DMS114 treated with DMSO at 0.1 percent for 48 hours (cell line): ENCODE results near the gene SLC2A10.

Experiments
- DNase-seq: peaks from one replicate; lab custom pipeline; 2025; ENCODE audit not compliant: unreplicated experiment; lab: John Stamatoyannopoulos, UW

The SLC2A10 gene

DNA sequence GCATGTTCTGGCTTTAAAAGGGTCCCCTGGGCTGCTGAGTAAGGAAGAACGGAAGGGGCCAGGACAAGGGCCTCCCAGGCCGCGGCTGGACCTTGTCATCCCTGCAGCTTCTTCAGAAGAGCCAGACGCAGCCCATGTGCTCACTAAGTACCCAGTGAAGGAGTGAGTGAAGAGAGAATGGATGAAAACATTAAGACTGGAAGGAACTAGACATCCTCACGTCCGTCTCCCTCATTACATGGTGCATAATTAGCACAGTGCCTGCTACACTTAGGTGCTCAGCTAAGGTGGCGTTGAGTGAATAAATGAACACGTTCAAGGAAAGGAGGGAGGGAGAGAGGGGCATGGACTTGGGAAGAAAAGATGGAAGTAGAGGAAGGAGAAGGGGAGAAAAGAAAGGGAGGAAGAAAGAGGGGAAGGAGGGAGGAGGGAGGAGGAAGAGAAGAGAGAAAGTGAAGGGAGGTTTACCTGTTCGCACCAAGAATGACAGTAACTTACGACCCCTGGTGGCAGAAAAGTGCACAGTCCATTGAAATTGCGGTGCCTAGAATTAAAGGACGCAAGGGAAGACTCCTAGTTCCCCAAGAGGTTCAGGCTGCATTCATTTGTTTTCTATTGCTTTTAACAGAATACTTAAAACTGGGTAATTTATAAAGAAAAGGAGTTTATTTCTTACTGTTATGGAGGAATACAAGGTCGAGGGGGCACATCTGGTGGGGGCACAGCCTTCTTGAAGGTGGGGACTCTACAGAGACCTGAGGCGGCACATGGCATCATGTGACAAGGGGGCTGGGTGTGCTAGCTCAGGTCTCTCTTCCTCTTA is 28.2 kb upstream of the SLC2A10 start:
- peak; percentile 23 for DNase-seq

DNA sequence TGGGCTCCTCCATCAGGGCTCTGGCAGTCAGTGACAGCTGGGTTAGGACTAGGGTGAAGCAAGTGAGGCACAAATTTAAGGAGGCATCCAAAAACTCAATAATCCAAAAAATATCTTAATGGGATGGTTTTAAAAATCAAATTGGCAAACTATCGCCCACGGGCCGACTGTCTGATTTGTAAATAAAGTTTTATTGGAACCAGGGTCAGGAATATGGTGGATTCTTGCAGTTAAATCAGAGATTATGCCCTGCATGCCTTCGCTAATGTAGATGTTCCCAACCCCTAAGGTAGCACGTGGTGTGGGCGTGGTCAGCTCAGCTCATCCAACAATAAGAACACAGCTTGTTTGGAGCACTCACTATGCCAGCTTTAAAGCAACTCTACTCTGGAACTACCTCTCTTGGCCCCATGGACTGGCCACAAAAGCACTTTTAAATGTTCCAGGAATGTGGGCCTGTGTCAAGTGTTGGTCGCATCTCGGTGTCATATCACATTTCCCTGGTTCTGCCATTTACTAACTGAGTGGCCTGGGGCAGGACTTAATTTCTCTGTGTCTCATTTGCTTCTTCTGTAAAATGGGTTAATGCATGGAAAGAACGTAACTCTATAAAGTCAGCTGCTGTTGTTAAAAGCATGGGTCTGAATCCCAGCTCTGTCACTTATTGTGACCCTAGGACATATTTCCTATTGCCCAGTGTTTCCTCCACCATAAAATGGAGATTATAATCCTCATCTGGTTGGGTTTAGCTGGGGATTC is 27.2 kb upstream of the SLC2A10 start:
- DNase-seq = no peak

DNA sequence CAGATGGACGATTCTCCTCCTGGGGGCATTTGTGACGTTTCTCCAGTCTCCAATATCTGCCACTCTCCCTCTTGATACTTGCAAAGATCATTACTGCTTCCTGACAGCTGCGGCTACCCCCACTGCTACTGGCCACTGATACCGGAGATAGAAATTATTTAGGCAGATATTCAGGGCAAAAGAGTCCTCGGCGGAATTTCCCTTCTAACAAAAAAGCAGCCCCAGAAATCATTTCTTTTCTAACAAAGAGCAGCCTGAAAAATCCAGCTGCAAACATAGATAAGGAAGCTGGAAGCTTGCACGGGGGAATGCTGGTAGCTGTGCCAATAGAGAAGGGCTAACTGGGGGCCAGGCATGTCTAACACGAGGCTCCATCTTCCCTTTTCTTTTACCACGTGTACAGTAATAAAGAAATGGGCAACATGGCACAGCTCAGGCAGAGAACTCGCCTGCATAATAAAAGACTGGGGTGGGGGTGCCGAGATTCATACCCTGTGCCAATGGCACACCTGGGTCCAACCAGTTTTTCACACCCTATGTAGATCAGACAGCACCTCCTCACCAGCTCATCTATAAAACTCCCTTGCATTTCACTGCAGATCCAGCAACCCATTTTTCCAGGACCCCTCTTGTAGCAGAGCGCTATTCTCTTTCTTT is 26.3 kb upstream of the SLC2A10 start:
- DNase-seq = no peak

DNA sequence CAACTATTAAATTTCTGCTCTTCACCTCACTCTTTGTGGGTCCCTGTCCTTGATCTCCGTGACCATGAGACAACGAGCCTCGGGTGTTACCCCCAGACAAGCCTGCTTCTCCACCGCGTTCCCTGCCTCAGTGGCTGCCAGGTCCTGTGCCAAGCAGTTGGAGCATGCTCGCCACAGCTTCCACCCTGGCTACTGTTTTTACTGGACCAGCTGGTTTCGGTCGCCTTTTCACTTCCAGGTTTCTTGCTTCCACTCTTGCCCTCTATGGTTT is 25.8 kb upstream of the SLC2A10 start:
- no peak for DNase-seq

DNA sequence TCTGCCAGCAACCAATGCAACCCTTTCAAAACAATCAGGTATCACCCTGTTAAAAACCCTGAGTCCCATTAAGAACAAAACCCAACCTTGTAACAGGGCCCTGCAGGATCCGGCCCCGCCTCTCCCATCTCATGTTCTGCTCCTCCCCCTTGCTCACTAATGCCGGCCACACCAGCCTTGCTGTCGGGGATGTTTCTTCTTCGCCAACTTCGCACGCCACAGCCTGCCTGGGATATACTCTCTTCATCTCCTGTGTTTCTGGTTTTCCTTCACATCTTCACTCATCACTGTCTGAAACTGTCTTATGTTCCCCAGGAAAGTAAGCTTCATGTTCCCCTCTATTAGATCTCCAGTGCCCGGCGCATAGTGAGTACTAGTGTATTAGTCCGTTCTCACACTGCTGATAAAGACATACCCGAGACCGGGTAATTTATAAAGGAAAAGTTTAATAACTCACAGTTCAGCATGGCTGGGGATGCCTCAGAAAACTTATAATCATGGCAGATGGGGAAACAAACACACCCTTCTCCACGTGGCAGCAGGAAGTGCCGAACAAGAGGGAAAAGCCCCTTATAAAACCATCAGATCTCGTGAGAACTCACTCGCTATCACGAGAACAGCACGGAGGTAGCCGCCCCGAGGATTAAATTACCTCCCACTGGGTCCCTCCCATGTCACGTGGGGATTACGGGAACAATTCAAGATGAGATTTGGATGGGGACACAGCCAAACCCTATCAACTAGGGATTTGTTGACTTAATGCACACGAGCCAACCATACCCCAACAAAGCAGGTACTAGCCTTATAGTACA is 25.3 kb upstream of the SLC2A10 start:
- DNase-seq = no peak

DNA sequence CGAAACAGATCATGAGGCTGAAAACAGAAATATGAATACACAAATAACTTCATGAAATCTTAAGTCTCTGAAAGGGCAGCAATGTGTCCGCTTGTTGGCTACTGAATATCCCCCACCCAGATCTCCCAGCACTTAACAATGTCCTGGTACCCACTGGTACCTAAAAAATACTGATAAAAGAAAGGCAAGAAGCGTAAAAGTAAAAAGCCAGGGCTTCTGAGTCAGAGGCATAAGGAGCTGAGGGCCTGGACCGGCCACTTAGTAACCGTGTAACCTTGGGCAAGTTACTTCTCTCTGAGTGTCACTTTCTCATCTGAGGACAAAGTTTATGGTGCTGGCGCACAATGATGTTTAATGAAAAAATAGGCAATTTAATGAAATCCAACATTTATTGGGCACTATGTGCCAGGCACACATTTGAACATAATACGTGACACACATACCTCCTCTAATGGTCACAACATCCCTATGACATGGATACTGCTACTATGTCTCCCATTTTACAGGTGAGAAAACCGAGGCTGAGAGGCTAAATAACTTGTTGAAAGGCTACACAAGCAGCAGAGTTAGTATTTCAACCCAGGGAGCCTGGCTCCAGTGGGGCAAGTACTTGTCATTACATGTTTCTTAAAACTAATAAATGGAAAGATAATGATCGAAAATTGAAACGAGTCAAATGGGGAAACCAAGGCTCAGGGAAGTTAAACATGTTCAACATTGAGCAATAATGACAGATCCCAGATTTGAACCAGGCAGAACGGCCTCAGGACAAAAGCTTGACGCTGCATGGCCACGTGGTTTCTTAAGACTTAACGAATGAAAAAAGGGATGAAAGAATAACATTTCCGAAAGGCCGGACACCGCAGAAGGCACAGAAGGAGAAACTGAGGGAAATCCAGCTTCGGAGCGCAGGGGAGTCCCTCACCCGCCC is 21.0 kb upstream of the SLC2A10 start:
- no peak for DNase-seq

DNA sequence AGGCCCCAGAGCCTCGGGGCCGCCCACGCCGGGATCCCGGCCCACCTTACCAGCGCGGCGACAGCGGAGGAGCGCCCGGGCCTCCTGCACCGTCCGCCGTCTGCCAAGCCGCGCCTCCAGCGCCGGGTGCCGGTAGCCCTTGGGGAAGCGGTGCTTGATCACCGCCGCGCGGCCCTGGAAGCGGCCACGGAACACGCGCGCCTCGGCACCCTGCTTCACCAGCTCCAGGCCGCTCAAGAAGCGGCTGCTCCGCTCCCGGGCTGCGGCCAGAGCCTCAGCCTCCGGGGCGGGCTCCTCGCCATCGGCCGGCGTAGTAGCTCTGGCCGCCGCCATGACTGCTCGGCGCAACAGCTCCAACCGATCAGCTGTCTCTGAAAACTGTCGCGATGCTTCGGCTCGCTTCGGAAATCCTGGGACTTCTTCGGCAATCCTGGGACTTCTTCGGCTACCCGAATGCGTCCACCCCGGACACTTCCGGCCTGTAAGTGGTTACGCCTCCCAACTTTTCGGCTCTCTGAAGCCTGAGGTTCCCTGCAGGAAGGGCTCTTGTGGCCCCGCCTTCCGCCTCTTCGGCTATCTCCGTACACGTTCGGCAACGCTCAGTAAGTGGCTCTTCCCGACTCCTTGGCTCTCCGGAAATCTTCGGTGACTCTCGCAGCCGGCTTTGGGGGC is 20.2 kb upstream of the SLC2A10 start, which contains the start of gene TP53RK:
TP53RK (minus strand) TSS at position 363 of the 672 bp plus-strand sequence; CDS start at position 333, 30 bp downstream.
- peak; percentile 98 for DNase-seq

DNA sequence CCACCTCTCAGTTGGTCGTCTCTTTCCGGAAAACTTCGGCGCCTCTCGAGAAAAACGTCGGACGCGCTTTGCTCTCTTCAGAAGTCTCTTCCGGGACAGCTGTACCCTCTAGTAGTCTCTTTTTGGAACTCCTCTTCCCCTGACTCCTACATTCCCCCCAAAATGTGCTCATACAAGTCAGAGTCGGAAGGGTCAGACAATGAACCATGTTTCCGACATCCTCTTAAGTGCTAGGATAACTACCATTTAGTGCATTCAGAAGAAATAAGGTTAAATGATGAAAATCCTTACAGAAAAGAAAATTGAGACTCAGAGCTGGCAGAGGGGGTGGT is 19.7 kb upstream of the SLC2A10 start:
- DNase-seq = no peak

DNA sequence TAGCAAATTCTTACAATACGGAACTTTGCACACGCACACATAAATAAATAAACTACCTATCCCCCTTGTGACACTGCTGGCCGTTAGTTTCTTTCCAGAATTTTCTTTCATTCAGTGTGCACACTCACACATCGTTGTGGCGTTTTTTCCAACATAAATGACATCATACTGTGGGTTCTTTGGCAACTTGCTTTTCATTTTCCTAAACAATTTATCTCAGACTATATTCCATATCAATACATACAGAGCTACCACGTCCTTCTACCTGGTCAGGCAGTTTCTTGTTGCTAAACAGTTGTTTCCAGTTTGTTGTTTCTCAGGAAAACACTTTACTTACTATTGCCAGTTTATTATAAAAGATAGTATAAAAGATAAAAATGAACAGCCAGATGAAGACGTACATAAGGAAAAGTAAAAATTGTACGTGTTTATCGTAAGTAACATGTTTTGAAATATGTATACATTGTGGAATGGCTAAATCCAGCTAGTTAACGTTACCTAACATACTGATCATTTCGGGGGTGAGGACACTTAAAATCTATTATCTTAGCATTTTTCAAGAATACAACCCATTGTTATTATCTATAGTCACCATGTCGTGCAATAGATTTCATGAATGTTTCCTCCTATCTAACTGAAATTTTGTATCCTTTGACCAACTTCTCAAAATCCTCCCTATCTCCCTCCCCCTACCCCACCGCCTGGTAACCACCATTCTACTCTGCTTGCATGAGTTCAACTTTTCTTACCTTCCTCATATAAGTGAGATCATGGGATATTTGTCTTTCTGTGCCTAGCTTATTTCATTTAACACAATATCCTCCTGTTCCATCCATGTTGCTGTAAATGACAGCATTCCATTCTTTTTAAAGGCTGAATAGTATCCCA is 19.0 kb upstream of the SLC2A10 start:
- no peak for DNase-seq

DNA sequence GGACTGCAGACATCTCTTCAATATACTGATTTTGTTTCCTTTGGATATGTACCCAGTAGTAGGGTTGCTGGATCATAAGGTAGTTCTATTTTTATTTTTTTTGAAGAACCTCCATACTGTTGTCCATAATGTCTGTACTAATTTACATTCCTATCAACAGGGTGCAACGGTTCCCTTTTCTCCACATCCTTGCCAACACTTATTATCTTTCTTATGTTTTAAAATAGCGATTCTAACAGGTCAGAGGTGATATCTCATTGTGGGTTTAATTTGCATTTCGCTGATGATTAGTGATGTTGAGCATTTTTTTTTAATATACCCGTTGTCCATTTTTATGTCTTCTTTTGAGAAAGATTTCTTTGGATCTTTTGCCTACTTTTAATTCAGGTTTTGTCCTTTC is 18.3 kb upstream of the SLC2A10 start:
- DNase-seq = no peak

DNA sequence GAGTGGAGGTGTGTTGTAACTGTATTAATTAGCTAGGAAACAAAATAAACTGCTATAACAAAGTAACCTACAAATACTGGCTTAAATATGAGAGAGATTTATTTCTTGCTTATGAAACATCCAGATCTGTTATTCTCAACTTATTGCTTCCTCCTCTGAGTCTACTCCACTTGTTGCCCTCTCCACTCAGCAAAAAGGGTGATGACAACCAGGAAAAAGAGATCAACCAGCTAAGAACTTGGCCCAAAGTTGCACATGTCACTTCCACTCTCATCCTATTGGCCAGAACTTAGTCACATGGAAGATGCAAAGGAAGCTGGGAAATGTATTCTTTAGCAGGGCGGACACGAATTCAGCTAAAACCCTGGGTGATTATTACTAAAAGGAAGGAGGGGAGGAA is 15.0 kb upstream of the SLC2A10 start:
- DNase-seq = no peak

DNA sequence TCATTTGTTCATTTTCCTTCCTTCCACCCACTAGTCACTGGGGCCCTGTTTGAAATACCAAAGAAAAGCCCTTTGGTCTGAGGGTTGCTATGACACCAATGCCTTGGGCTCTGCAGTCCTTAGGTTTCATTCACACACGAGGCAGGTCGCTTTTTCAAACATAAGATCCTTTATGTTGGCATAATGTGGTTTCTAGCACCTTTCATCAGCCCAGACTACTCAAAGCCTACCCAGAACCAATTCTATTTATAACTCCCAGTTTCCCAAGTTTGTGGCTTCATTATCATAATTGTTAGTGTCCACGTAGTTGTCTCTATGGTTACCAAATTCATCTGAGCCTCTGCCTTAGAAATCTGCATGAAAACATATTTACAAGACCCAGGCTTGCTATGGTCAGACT is 13.6 kb upstream of the SLC2A10 start:
- no peak for DNase-seq

DNA sequence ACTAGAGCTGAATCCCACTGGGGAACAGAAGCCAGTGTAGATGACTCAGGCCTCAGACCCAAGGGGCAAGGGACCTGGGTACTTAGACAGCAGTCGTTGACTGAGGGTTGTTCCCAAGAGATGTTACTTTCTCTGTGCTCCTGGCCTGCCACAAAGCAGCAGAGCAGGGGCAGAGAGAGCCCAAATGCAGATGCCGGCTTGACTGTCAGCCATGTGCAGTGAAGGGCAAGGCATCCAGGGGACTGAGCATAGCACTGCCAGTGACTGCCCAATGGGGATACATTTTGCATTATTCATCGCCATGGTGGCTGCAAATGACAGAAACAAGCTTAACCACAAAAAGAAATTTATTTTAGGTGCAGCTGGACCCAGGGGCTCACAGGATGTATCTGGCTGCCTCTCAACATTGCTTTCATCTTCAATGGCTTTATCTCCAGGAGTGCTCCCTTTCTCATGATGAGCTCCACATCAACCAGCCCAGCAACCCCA is 12.6 kb upstream of the SLC2A10 start:
- no peak for DNase-seq

DNA sequence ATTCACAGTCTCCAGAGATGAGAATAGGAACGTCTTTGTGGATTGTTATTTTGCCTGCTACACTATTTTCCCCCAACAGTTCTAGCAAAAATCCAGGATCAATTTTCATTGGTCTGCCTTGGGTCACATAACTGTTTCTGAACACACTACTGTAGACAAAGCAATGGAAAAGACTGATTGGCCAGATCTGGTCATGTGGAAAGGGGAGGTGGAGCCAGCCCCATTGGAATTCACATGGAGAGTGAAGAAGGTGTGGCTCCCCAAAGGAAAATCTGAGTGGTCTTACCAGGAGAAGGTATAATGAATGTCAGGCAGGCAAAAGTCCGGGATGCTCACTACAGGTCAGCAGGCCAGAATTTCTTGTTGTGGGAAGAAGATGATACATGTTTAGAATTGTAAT is 10.7 kb upstream of the SLC2A10 start:
- DNase-seq = no peak

DNA sequence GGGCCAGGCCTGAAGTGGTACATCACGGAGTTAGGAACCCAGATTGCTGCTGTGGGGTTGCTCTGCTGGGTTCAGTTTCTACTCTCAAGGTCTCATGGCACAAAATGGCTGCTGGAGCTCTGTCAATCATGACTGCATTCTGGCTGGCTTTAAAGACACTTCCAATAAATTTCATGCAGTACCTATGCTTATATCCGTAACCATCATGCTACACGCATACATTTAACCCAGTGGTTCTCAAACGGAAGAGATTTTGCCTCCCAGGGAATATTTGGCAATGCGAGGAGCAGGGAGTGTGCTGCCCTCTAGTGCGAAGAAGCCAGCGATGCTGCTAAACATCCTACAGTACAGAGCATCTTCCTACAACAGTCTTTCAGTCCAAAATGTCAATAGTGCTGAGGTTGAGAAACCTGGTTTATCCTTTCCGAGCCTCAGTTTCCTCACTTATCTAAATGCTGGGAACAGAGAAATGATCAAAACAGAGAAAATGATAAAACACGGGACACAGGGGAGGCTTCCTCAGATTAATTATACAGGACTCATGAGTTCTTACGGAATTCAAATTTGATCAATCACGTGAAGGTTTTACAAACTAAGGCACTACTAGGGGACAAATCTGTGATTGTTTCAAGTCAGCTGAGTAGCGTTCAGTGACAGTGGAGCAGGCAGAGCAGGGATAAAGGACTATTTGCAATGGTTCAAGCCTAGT is 9.6 kb upstream of the SLC2A10 start:
- no peak for DNase-seq

DNA sequence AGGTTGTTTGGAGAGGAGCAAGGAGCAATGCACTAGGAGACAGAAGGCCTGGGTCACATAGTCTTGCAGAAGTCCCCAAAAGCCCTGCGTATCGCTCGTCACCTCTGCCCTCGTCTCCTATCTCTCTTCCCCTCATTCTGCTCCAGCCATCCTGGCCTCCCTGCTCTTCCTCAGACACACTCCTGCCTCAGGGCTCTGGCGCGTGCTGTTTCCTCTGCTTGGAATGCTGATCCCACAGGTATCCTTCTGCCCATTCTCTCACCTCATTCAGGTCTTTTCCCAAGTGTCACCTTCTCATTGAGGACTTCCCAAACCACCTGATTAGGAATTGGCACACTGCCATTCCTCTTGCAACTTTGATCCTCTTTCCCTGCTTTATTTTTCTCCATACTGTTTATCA is 9.0 kb upstream of the SLC2A10 start:
- DNase-seq = no peak

DNA sequence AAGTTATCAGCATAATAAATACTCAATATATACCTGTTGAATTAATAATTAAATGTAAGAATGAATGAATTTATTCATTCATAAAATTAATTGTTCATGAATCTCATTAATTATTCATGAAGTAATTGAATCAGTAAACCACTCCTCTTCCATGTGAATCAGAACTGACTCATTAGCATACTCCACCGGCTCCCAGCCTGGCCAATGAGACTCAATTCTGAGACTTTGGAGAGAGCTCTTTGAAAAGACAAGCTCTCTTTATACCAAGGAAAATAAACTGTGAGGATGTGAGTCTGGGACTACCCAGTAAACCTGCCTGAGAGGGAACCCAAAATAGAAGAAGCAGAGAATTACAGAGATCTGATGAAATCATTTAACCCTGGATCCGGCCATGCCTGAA is 8.4 kb upstream of the SLC2A10 start:
- no peak for DNase-seq

DNA sequence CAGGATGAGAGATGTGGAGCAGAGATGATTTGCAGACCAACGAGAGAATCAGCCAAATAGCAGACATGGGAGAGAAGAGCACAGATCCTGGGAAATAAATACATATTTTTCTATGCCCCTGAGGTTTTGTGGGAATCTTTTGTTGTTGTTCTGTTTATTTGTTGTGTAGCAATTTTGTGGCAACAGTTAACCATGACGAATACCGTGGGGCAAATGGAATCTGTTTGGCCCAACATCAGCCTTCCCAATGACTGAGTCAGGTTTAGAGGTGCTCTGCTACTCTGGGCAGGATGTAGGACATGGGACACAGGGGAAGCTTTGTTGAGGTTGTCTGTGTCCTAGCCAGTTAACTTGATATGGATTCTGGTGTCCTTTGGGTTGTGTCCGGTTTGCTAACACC is 7.9 kb upstream of the SLC2A10 start:
- no peak for DNase-seq
